HG02642 (cell line): ENCODE data around the gene CDH4.

Experiments used
- ATAC-seq: cut with Tn5 transposase; IDR thresholded peaks from one replicate; pipeline ENCODE4 v1.9.1; 2021; ENCODE audit warnings: mild to moderate bottlenecking; ENCODE audit not compliant: unreplicated experiment, poor library complexity

CDH4 gene

DNA sequence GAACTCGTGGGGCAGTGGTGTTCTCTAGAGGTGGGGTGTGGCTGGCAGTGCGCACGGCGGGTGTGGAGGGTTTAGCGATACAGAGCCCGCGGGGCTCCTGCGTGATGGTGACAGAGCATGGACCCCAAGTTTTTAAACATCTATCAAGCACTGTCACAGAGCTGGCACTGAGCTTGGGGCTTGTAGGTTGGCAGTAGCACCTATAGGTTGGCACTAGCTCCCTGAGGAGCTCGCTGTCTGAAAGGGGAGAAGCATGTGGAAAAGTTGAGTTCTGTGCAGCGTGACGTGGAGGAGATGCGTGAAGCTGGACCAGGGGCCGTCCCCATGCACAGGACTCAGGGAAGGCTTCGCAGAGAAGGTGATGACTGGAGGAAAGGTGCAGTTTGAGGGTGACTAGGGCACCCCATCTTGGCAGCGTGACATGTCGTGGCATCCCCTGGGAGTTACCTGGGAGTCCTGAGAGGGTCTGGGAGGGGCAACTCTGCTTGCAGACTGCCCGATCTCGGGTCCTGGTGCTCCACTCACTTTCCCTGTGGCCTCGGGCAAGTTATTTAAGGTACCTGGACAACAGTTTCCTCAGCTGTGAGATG is 122.0 kb downstream of the CDH4 start:
- no peak for ATAC-seq

DNA sequence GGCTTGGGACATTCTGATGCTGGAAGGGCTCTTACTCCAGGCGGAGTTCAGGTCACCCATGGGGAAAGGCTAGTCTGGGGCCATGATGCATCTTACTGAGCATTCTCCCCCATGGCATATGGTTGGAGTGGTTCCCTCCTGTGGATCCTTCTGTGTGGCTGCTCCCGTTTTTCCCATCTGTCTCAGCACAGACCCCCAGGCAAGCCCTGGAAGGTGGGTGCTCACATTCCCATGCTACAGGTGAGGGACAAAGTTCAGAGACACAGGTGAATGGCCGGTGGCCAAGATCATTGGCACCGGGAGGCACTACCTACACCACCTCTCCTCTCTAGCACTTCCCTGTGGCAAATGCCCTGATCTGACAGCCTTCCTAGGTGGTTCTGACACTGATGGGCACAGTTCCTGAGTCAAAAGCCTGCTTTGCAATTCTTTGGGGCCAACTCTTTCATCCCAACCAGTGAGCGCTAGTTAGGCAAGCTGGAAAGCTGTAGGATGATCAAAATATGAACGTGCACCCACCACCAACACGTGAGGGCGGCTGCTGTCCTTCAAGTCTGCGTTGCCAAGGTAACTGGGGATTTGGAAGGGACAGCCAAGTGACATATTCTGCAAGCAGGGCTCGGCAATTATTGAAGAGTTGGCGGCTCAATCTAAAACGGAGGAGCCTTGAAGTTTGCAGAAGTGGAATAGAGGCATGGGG is 124.6 kb downstream of the CDH4 start:
- ATAC-seq, result no peak

DNA sequence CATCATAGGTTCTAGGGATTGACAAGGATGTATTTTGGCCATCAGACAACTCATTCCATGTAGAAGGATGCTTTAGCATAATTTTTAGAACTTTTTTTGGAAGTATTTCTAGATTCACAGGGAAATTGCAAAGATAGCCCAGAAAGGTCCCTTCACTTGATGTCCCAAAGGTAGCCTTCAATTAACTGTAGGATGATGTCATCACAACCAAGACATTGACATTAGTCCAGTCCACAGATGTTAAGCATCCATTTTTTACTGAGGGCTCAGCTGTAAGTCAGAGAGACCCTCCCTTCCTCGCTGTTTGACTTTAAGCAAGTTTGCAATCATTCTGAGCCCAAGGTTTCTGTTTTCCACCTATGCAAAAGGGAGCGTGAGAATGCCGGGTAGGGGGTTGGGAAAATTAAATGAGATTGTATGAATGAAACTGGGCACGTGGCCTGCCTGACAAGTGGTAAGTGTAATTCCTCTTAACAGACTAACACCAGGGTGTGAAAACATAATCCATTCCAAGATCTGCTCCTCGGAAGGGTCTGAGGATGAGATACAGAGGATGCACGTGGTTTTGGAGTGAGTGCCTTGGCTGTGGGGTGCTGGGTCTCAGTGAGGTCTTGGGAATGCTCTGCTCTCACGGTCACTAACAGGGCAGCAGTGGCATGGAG is 126.8 kb downstream of the CDH4 start:
- ATAC-seq, result no peak

DNA sequence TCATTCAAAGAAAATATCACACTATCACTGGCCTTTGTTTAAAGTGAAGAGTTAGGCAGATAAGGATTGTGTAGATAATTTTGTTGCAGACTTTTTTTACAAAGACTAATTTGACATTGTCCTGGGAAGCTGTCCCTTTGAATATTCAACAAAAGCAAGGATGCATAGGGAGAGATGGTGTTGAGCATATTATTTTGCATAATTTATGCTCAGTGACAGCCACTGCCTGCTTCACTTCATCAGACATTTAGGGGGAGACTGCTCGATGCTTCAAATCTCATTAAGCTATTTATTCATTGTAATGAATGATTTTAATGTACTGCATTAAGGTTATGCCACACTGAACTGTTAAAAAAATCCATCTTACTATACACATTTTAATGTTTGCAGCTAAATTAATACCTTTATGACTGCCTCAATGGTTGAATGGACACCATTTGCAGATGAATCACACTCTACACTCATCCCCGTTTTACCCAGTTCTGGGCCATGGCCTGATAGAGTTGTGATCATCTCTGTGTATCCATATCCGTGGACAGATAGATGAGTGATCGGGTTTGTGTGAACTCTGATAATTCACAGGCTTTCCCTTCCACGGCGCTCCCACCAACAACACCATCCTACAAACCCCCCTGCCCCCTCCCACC is 128.0 kb downstream of the CDH4 start:
- ATAC-seq, result no peak

DNA sequence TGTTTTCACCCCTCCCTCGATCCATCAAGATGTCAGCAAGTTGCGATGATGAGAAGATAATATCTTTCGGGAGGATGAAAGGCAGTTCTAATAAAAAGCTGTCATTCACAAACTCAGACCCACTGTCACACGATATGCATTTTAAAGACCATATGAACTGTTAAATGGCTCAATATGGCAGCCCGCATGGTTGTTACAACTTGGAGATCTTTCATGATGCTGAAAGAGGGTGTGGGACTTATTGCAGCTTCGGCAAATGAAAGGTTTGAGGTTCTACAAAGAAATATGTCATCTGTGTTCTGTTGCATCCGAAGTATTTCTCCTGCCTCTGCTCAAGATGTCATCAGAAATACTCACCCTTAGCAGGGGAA is 128.5 kb downstream of the CDH4 start:
- ATAC-seq, result no peak

DNA sequence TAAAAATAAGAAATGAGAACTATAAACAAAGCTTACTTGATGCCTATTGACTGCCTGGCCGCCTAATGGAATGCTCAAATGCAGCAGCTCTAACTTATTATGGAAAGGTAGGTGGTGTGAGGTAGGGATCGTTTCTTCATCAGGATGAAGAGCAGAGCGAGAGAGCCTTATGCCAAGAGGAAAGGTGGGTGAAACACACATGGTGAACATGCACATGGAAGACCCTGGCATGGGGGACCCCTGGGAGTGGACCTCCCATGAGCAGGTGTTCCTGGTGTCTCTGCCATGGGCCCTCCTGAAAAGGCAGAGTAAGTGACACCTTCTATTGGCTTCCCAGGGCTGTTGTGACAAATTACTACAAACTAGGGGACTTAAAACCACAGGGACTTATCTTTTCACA is 130.1 kb downstream of the CDH4 start:
- ATAC-seq, result no peak

DNA sequence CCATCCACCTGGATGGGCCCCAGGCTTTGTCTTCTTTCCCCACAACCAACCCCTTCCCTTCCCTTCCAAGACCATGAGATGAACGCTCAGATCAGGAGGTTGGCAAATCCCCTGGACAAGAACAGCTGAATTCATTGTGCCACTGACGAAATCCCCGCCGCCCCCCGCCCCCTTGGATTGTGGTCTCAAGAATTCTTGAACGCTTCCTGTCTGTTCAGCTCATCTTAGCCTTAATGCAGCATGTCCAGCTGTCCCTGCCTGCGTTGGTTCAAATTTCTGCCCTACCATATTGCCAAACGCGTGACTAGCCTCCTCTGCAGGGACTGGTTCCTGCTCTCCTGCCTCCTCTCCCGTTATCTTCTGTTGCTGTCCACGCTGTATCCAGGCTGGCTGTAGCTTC is 133.2 kb downstream of the CDH4 start:
- no peak for ATAC-seq

DNA sequence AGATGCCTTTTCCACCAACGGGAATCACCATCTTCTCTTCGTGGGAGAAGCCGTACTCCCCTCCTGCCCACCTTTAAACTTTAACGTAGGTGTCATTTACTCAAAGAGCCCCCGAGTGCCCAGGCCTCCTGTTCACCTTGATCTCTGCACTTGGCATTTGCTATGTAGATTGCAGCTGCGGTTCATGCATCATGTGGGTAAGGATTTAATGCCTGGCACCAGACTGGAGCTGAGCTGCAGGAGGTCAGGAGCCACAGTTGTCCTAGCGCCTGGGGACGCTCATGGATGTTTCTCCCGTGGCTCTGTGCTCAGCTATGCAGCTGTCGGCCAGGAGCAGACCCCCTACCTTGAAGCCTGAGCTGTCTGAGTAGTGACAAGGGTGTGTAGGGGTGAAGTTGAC is 133.7 kb downstream of the CDH4 start:
- ATAC-seq, result no peak

DNA sequence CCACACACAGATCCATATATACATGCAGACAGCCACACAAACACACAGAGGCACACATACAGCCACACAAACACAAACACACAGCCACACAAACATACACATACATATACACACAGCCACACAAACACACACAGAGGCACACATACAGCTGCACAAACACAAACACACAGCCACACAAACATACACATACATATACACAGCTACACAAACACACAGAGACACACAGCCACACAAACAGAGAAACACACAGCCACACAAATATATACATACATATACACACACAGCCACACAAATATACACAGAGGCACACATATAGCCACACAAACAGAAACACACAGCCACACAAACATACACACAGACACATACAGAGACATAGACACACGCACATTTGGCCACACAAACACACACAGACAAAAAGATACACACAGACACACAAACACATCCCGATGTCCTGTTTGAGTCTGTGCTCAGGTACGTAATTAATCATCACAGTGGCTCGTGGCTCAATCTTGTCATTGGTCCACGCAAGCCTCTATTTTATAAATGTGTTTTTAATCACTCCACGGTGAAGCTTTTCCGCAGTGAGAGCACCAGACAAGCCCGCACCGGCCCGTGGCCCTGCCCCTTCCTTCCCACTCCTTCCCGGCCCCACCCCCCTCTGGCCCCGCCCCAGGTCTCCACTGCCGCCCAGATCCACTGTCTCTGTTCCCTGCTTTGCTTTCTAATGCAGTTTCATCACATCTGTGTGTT is 135.3 kb downstream of the CDH4 start:
- ATAC-seq, result no peak

DNA sequence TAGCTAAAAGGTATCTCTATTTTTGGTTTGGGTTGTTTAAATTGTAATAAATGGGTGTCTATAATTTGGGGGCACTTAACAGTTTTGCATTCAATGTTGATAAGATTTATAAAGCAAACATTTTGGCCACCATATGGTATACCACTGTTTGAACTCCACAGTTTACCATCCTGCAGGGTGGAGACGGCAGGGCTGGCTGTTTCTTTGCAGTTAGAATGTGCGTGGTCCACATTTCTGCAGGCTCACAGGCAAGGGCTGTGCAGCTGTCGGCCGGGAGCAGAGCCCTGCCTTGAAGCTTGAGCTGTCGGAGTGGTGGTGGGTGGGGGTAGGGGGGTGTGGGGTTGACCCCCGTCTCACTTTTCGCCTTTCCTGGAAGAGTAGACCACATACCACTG is 135.9 kb downstream of the CDH4 start:
- no peak for ATAC-seq

DNA sequence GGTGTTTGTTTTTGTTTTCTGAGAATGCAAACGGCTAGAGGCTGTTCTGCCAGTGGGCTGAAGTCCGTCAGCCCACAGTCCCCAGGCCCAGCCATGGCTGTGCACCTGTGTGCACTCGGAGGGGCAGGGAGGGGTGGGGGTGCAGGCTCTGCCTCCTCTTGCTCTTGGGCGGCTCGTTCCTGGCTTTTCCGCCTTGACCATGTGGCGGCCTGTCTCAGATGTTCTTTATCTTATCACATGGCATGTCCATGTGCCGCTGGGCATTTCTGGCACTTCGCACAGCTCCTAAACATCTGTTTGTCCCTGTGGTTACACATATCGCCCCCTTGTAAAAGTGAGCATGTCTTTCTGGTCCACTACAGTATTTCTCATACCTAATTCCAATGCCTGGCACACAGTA is 137.0 kb downstream of the CDH4 start:
- no peak for ATAC-seq

DNA sequence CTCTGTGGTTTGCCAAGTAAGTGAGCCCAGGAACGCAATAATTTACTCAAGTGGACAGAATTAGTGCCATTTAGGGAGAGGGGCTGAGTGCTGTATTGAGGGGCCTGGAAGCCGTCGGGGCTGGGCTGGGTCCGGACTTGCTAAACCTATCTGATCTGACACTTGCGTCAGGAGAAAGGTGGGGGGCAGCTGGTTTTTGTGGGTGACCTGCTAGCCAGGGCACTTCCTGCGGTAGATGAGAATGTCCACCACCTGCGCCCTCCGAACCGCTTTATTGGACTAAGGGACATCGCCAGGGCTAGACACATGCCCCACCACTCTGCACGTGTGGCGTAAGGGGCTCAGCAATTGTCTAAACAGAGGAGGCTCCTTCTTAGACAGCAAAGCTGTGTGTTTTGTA is 139.1 kb downstream of the CDH4 start:
- ATAC-seq, result no peak

DNA sequence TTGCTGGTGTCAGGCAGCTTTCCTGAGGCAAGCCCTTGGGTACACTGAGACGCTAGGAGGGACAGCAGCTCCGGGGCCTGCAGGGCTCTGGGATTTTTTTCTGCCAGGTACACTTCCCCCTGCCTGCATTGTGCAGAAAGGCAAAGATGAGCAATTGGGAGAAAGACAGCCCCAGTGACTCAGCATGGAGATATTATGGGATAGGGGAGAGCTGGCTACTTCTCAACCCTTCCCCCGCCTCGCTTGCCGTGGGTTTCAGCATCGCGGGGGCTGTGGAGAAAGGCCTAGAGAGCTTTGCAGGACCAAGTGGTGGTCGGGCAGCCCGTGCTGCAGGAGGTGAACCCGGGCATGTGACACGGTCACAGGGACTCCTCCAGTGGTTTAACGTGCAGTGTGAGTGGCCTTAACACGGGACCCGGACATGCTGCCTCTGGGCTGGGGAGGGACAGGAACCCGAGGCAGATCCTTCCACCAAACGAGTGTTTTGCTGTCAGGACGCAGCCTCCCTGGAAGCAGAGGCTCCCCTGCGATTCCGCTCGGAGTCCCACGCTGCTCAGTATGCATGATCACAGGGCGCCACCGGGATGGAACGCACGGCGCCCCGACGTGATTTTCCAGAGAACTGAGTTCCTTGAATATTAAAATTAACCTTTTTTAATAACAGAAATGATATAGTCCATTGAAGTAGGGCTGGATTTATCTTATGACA is 139.9 kb downstream of the CDH4 start:
- ATAC-seq, result no peak

DNA sequence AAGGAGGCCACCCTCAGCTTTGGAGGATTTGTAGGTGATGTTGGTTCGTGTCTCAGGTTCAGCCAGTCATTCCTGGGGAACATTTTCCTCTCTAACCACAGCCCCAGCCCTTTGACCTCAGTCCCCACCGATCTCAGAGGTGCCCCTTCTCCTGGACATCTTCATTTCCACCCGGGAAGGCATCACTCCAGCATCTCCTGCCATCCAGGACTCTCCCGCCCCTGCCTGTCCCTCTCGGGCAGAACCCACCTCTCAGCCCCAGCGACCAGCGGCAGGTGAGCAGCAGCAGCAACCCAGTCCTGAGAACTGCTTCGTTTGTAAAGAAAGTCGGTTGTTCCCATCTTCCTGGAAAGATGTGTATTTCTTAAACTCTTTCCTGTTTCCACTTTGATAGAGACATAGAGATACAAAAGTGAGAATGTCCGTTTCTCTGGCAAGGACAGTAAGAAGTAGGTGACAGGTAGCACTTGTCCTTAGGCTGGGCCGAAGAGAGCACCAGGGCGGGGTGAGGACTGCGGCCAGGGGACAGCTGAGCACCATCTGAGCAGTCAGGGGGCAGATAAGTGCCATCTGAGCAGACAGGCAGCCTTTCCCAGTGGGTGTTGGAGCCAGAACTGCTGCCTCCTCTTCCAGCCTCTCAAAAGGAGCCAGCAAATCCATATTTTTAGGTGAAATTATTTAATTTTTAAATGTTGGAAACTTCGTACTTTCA is 142.2 kb downstream of the CDH4 start:
- no peak for ATAC-seq

DNA sequence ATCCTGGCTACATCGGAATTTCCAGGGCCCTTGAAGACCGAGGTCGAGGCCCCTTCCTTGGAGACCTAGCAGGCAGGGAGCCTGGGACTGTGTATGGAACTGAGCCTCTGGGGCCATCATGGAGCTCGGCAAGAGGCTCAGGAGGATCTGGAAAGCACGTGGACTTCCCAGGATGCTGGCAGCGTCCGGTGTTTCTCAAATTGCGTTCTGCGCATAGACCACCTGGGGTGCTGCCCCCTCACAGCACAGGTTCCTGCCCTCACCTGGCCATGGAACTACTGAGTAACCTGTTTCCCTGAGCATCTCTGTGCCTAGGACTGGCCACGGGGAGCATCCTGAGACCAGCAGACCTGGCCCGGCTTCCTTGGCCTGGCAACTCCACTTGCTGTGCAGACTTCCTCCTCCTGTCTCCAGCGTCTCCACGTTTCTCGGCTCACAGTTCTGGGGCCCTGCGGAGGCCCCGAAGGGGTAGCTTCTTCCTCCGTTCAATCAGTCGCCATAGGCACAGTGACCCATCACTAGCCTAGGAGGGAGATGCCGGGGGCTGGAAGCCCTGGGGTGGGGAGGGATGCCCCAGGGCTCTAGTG is 144.3 kb downstream of the CDH4 start:
- no peak for ATAC-seq

DNA sequence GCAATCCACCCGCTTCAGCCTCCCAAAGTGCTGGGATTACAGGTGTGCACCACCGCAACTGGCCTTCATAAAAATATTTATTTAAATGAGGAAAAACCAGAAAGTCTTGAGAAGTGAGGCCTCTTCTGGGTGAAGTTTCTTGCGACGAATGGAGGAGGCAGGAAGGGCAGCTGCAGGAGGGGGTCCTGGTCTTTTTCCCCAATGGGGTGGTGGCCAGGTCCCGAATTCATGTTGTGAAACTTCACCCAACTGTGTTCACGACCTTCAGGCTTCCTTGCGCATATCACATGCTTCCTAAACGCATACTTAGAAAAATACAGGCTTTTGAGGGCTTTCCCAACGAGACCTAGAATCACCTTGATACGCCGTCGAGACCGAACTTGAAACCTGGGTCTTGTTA is 145.1 kb downstream of the CDH4 start:
- no peak for ATAC-seq

DNA sequence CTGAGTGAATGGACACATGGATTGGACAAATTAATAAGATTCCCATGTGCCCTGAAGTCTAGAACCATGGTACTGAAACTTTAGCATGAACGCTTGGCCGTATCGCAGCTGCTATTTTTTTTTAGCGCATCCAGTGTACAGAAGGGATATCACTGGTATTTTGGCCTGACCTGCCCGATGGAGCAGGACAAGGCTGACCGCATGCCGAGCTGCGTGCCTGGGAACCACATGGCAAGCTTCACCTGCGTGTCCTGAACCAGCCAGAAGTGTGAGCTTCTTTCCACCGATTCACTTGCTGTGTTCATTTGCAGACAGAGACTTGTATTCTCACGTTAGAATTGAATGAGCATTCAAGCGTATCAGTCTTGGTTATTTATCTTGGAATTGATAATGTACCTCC is 145.7 kb downstream of the CDH4 start:
- no peak for ATAC-seq

DNA sequence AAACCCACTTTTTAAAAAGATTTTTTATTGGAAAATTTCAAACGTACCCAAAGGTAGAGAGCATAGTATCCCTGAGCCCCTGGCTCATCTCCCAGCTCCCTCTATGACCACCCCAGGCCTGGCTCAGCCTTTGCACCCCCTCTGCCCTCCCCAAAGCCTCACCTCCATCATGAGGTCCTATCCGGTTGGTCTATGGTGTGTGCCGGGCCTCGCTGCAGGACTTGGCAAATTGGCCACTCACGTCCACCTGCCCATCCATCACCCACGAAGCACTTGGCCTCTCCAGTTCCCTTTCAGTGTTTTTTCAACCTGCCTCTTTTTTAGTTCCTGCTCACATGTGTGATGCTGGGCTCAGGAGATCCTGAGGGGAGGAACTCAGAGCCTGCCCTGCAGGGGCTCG is 147.4 kb downstream of the CDH4 start:
- ATAC-seq, result no peak

DNA sequence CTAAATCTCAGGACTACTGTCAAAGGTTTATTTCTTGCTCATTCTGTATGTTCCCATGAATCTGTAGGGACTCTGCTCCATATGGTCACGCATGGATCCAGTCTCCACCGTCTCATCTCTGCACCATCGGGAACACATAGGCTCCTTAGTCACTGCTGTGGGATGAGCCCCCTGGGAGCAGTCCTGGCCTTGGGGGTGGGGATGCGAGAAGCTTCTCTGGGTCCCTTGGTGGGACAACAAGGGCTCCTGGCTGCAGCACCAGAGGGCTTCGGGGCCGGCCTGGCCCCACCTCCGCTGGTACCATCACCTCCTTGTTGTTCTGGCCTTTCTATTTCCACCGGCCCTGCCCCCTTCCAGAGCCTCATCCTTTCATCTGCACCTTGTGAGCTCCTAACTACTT is 148.4 kb downstream of the CDH4 start:
- no peak for ATAC-seq
